HepG2 (cell line): ENCODE results near the gene CERS6. TPM values are rescaled to one million over a fixed set of nuclear protein-coding genes. Genes with fewer than 3 reads are reported as not detected.

Experiments
- ATAC-seq: fragments of 200-7000 bp; cut with Tn5 transposase; 3 replicates; pipeline ENCODE4 v1.9.1; 2020; ENCODE audit warnings: mild to moderate bottlenecking, moderate library complexity
- BruUV-seq: library from RNA; stranded (reverse); fragments of 400-500 nt; replicated peaks from 2 replicates; lab custom pipeline; 2021; lab: Mats Ljungman, UMichigan
- CTCF ChIA-PET: fragments of 300-600 bp; formaldehyde crosslinking; extraction: SDS; loops from one replicate; lab custom pipeline; 2021; ENCODE audit warnings: low total read pairs, inconsistent platforms, low intra/inter-chr PET ratio; lab: Yijun Ruan, JAX
- POLR2A ChIA-PET: fragments of 350-600 bp; sonication (Branson Sonifier 250); formaldehyde crosslinking; loops from one replicate; lab custom pipeline; 2020; ENCODE audit warnings: antibody characterized with exemption, inconsistent platforms; lab: Yijun Ruan, JAX
- DNase-seq: peaks from one replicate; pipeline ENCODE4 v3.0.0-alpha.2; 2015; ENCODE audit warnings: low spot score
- FAIRE-seq: peaks from 3 replicates; lab custom pipeline; 2011; peaks lifted over from hg19 to GRCh38; lab: Jason Lieb, UNC
- H2AFZ ChIP-seq: one replicate; pipeline ENCODE4 v1.6.1; 2011; ENCODE audit warnings: low read length, inconsistent platforms
- H3K27ac ChIP-seq: fragments of 300-600 bp; 3 replicates; pipeline ENCODE4 v1.8.0; 2011; ENCODE audit warnings: mixed run types, mild to moderate bottlenecking, mixed read lengths, low read length, inconsistent platforms; ENCODE audit not compliant: insufficient read depth; ENCODE audit errors: extremely low read length
- H3K27me3 ChIP-seq, 2 experiments: fragments of 200-600 bp in 1 of 2; 2 replicates in 1 of 2; 3 replicates in 1 of 2; pipeline versions ENCODE4 v1.6.0 to v1.8.0; 2011; ENCODE audit warnings: low read length in 2 of 2, mild to moderate bottlenecking in 2 of 2, moderate library complexity in 2 of 2, inconsistent platforms in 1 of 2; ENCODE audit not compliant: insufficient read depth in 2 of 2, control insufficient read depth in 1 of 2
- H3K36me3 ChIP-seq, 2 experiments: fragments of 200-600 bp in 1 of 2; replicated peaks in 1 of 2; 2 replicates in 1 of 2; 3 replicates in 1 of 2; pipeline versions ENCODE4 v1.5.1 to v1.8.0; 2011; ENCODE audit warnings: low read length in 2 of 2, inconsistent platforms in 1 of 2; ENCODE audit not compliant: insufficient read depth in 2 of 2, control insufficient read depth in 1 of 2
- H3K4me1 ChIP-seq: 2 replicates; pipeline ENCODE4 v1.5.1; 2012; ENCODE audit warnings: low read length, inconsistent platforms; ENCODE audit not compliant: insufficient read depth
- H3K4me2 ChIP-seq: 2 replicates; pipeline ENCODE4 v1.6.0; 2011; ENCODE audit warnings: low read depth, low read length, inconsistent platforms
- H3K4me3 ChIP-seq, 3 experiments: fragments of 200-600 bp in 1 of 3; sonication (generic), shearing (Covaris generic) in 1 of 3; replicated peaks in 1 of 3; 2 replicates each; pipeline ENCODE4 v1.5.1; 2011 to 2016; ENCODE audit warnings: low read length in 3 of 3, inconsistent platforms in 2 of 3, low read depth in 2 of 3, mild to moderate bottlenecking in 2 of 3, control low read depth in 1 of 3, mixed read lengths in 1 of 3; ENCODE audit not compliant: insufficient read depth in 1 of 3
- H3K79me2 ChIP-seq: one replicate; pipeline ENCODE4 v1.6.1; 2011; ENCODE audit warnings: low read length, inconsistent platforms; ENCODE audit not compliant: insufficient read depth
- H3K9ac ChIP-seq: 2 replicates; pipeline ENCODE4 v1.6.0; 2011; ENCODE audit warnings: mild to moderate bottlenecking, low read depth, low read length, inconsistent platforms; ENCODE audit not compliant: insufficient read depth
- H3K9me3 ChIP-seq: 2 replicates; pipeline ENCODE4 v1.5.1; 2012; ENCODE audit warnings: mild to moderate bottlenecking, low read length
- H4K20me1 ChIP-seq: 2 replicates; pipeline ENCODE4 v1.6.0; 2011; ENCODE audit warnings: inconsistent platforms, mild to moderate bottlenecking, low read length, moderate library complexity; ENCODE audit not compliant: insufficient read depth
- CENPX ChIP-seq: sonication (generic); formaldehyde crosslinking; IDR thresholded peaks from 2 replicates; pipeline ENCODE4 v1.9.0; 2021; ENCODE audit warnings: mild to moderate bottlenecking, missing genetic modification reagents, moderate library complexity
- ETV5 ChIP-seq: IDR thresholded peaks from 2 replicates; pipeline ENCODE4 v1.6.1; 2018; ENCODE audit warnings: missing biosample characterization, missing genetic modification reagents, inconsistent platforms, borderline replicate concordance
- FOXA3 ChIP-seq: IDR thresholded peaks from 2 replicates; pipeline ENCODE4 v1.6.1; 2016; ENCODE audit warnings: missing genetic modification reagents, missing compliant biosample characterization
- HCFC1 ChIP-seq: fragments of 150-350 bp; IDR thresholded peaks from 2 replicates; pipeline ENCODE4 v1.6.1; 2014; ENCODE audit warnings: low read depth, low read length
- KAT7 ChIP-seq: IDR thresholded peaks from 2 replicates; pipeline ENCODE4 v1.6.1; 2018; ENCODE audit warnings: borderline replicate concordance, missing compliant biosample characterization
- MYNN ChIP-seq: sonication (generic); formaldehyde crosslinking; IDR thresholded peaks from 2 replicates; pipeline ENCODE4 v1.4.0; 2020; ENCODE audit warnings: mild to moderate bottlenecking, low read depth, missing genetic modification reagents
- SOX5 ChIP-seq: IDR thresholded peaks from 2 replicates; pipeline ENCODE4 v1.6.1; 2016; ENCODE audit warnings: borderline replicate concordance
- TFDP2 ChIP-seq: sonication (generic); formaldehyde crosslinking; IDR thresholded peaks from 2 replicates; pipeline ENCODE4 v1.4.0; 2020; ENCODE audit warnings: missing genetic modification reagents
- THAP9 ChIP-seq: sonication (generic); formaldehyde crosslinking; IDR thresholded peaks from 2 replicates; pipeline ENCODE4; 2020; ENCODE audit warnings: missing genetic modification reagents, mild to moderate bottlenecking, borderline replicate concordance
- TOE1 ChIP-seq: sonication (generic); formaldehyde crosslinking; IDR thresholded peaks from 2 replicates; pipeline ENCODE4 v1.4.0; 2020; ENCODE audit warnings: mild to moderate bottlenecking, missing genetic modification reagents
- ZFX ChIP-seq: sonication (generic); formaldehyde crosslinking; IDR thresholded peaks from 2 replicates; pipeline ENCODE4 v1.4.0; 2020; ENCODE audit warnings: mild to moderate bottlenecking, low read depth, missing genetic modification reagents, moderate library complexity
- ZNF205 ChIP-seq: IDR thresholded peaks from 2 replicates; pipeline ENCODE4 v1.6.1; 2018; ENCODE audit warnings: missing biosample characterization, missing genetic modification reagents
- ZSCAN31 ChIP-seq: sonication (generic); formaldehyde crosslinking; IDR thresholded peaks from 2 replicates; pipeline ENCODE4 v1.5.0; 2020; ENCODE audit warnings: low read depth, mild to moderate bottlenecking, missing genetic modification reagents
- WGBS: methylation state at CpG from one replicate; pipeline ENCODE4 v1.1.6; 2017; ENCODE audit warnings: low lambda C conversion rate; 5-methylcytosine and 5-hydroxymethylcytosine counted together
- in situ Hi-C: cut with HindIII; loops from 2 replicates; pipeline ENCODE4 v1.10.0; 2017; ENCODE audit warnings: low pct_unique_long_range_greater_than_20kb; ENCODE audit not compliant: extremely low pct_ligation_motif_present
- intact Hi-C: fragments of 100-400 bp; cut with micrococcal nuclease; formaldehyde crosslinking; loops from one replicate; pipeline ENCODE4 v1.10.0; 2022; ENCODE audit not compliant: unreplicated experiment
- polyA plus RNA-seq, 8 experiments: library from polyadenylated mRNA; depleted of rRNA in 3 of 8; stranded (reverse) in 7 of 8; unstranded in 1 of 8; fragments of >200 nt; fragmentation: Illumina TruSeq in 4 of 8; extraction: Trizol in 4 of 8; gene quantifications; 2 replicates each; pipeline versions ENCODE4 v1.2.1 to v1.2.3, GENCODE V29; 2011 to 2016; ENCODE audit warnings: low read depth in 4 of 8, missing spikeins in 1 of 8, mixed read lengths in 1 of 8; ENCODE audit not compliant: insufficient read depth in 1 of 8
- total RNA-seq, 5 experiments: library from RNA; depleted of rRNA; stranded (reverse); fragments of >200 nt; fragmentation: Illumina TruSeq; extraction: Trizol; gene quantifications; 2 replicates each; pipeline ENCODE4 v1.2.3, GENCODE V29; 2016; ENCODE audit warnings: low read depth in 1 of 5
- TF ChIP-seq, protein P1 (sequence below): sonication (generic); formaldehyde crosslinking; IDR thresholded peaks from 2 replicates; pipeline ENCODE4 v1.8.0; 2022; ENCODE audit warnings: mild to moderate bottlenecking, missing genetic modification reagents, moderate library complexity
- TF ChIP-seq, protein P2 (sequence below), 2 experiments: sonication (generic) in 1 of 2; formaldehyde crosslinking in 1 of 2; IDR thresholded peaks; 2 replicates each; pipeline versions ENCODE4 v1.5.1 to v1.6.1; 2011 to 2020; ENCODE audit warnings: borderline replicate concordance in 1 of 2, low read depth in 1 of 2, low read length in 1 of 2, mild to moderate bottlenecking in 1 of 2, missing genetic modification reagents in 1 of 2, moderate library complexity in 1 of 2

The CERS6 gene
- total and polyA plus RNA-seq, 2 of the 13 experiments (the other 11 are each of a cell fraction or from before 2014, with no cell fraction given), result 10.1 to 20.3 TPM

- no peaks in the 10 kb centered on the region for H4K20me1 ChIP-seq
- H3K36me3 ChIP-seq, result no peaks in the 10 kb centered on the region
- WGBS, result 96% methylated on average over 4 of the region's 4 CpGs
- no peak for FAIRE-seq
- H3K4me2 ChIP-seq, result no peak overlapping the region
- ChIA-PET POLR2A (no interaction called here), CTCF (no interaction called here)
- in situ Hi-C loops (no loop called here), intact Hi-C loops (loop anchor here (5.0 kb wide), 1 partner anchor 279 kb away; no protein-coding TSS in a partner anchor)
- H3K9ac ChIP-seq, result no peak overlapping the region
- H2AFZ ChIP-seq, result no peak overlapping the region
- H3K27me3 ChIP-seq, result no peaks in the 10 kb centered on the region
- BruUV-seq, result no TSS peak
- DNase-seq, result no peak
- H3K9me3 ChIP-seq, result no peaks in the 10 kb centered on the region
- no peak overlapping the region for H3K27ac ChIP-seq
- no peaks in the 10 kb centered on the region for H3K79me2 ChIP-seq
- no peak overlapping the region for H3K4me3 ChIP-seq
- peaks cover 18% of the 10 kb centered on the region for H3K4me1 ChIP-seq
- no peak for ATAC-seq
- TF ChIP-seq ETV5 (CRISPR knock-in tag) (no peak), HCFC1 (no peak), SOX5 (CRISPR knock-in tag) (no peak), ZNF205 (CRISPR knock-in tag) (no peak), FOXA3 (CRISPR knock-in tag) (no peak), KAT7 (no peak), ZFX (CRISPR knock-in tag) (no peak), CENPX (CRISPR knock-in tag) (no peak), THAP9 (no peak), ZSCAN31 (CRISPR knock-in tag) (no peak), TOE1 (no peak), MYNN (CRISPR knock-in tag) (no peak), TFDP2 (CRISPR knock-in tag) (no peak)
- TF ChIP-seq, protein P1, sequence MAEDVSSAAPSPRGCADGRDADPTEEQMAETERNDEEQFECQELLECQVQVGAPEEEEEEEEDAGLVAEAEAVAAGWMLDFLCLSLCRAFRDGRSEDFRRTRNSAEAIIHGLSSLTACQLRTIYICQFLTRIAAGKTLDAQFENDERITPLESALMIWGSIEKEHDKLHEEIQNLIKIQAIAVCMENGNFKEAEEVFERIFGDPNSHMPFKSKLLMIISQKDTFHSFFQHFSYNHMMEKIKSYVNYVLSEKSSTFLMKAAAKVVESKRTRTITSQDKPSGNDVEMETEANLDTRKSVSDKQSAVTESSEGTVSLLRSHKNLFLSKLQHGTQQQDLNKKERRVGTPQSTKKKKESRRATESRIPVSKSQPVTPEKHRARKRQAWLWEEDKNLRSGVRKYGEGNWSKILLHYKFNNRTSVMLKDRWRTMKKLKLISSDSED, result no peak
- TF ChIP-seq, protein P2, sequence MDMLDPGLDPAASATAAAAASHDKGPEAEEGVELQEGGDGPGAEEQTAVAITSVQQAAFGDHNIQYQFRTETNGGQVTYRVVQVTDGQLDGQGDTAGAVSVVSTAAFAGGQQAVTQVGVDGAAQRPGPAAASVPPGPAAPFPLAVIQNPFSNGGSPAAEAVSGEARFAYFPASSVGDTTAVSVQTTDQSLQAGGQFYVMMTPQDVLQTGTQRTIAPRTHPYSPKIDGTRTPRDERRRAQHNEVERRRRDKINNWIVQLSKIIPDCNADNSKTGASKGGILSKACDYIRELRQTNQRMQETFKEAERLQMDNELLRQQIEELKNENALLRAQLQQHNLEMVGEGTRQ (IDR thresholded peaks at IDR 0.05; ENCODE audit: low read depth, low read length), result no peak
- TF ChIP-seq, protein P2 (CRISPR knock-in tag; IDR thresholded peaks at IDR 0.05; ENCODE audit: borderline replicate concordance), result no peak
These were observed 170.0 kb downstream of the CERS6 start for GRCh38 chr2:168626096-168626495.
